AG04449 (cell line): ENCODE results near the gene LRP1B.

Source experiments
- CTCF ChIA-PET: fragments of 350-600 bp; formaldehyde crosslinking; extraction: SDS; loops from one replicate; lab custom pipeline; 2021; ENCODE audit warnings: antibody characterized with exemption; lab: Yijun Ruan, JAX
- POLR2A ChIA-PET: fragments of 400-600, 350-600 bp; formaldehyde crosslinking; extraction: SDS; loops from one replicate; lab custom pipeline; 2020; ENCODE audit warnings: antibody characterized with exemption, inconsistent platforms; lab: Yijun Ruan, JAX
- DNase-seq: peaks from one replicate; pipeline ENCODE4 v3.0.0-alpha.2; 2010; ENCODE audit warnings: low read depth, low spot score
- H3K4me3 ChIP-seq: 2 replicates; pipeline ENCODE4 v1.5.1; 2011; ENCODE audit warnings: low read depth, mild to moderate bottlenecking, control low read depth, low read length
- TF ChIP-seq, protein P1 (sequence below): IDR thresholded peaks from one replicate; pipeline ENCODE4 v1.5.1; 2011; ENCODE audit warnings: mild to moderate bottlenecking, moderate library complexity, low read length, control low read depth, inconsistent platforms; ENCODE audit not compliant: insufficient read depth; ENCODE audit errors: missing control alignments

The LRP1B gene

DNA sequence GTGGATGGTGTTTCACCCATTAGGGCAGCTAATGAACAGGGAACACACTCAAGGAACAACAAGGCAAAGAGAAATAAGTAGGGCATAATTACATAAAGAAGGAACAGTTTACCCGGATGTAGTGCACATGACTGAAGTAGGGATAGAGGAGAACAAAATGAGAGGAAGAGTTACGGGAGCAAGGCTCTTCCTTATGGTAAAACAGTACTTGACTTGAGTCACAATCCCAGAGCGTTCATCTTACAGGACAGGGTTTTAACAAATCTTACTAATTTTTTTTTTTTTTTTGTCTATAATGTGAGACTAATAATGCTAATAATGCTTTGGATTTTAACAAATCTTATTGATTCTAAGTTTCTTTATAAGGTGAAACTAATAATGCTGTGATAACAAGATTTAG is 1329.5 kb downstream of the LRP1B start:
- ChIA-PET POLR2A (no interaction called here), CTCF (no interaction called here)
- TF ChIP-seq, protein P1, sequence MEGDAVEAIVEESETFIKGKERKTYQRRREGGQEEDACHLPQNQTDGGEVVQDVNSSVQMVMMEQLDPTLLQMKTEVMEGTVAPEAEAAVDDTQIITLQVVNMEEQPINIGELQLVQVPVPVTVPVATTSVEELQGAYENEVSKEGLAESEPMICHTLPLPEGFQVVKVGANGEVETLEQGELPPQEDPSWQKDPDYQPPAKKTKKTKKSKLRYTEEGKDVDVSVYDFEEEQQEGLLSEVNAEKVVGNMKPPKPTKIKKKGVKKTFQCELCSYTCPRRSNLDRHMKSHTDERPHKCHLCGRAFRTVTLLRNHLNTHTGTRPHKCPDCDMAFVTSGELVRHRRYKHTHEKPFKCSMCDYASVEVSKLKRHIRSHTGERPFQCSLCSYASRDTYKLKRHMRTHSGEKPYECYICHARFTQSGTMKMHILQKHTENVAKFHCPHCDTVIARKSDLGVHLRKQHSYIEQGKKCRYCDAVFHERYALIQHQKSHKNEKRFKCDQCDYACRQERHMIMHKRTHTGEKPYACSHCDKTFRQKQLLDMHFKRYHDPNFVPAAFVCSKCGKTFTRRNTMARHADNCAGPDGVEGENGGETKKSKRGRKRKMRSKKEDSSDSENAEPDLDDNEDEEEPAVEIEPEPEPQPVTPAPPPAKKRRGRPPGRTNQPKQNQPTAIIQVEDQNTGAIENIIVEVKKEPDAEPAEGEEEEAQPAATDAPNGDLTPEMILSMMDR, result no peak
- no peak for DNase-seq
- no peak overlapping the region for H3K4me3 ChIP-seq

- H3K4me3 ChIP-seq, result no peak overlapping the region
- TF ChIP-seq, protein P1, result no peak
- CTCF ChIA-PET, result no interaction called here
- no peak for DNase-seq
- POLR2A ChIA-PET, result no interaction called here
Observed at GRCh38 chr2:140797718-140798117, 1333.1 kb downstream of the LRP1B start.

- no peak overlapping the region for H3K4me3 ChIP-seq
- ChIA-PET CTCF (no interaction called here), POLR2A (no interaction called here)
Observed at GRCh38 chr2:140791802-140792201, 1339.0 kb downstream of the LRP1B start.

DNA sequence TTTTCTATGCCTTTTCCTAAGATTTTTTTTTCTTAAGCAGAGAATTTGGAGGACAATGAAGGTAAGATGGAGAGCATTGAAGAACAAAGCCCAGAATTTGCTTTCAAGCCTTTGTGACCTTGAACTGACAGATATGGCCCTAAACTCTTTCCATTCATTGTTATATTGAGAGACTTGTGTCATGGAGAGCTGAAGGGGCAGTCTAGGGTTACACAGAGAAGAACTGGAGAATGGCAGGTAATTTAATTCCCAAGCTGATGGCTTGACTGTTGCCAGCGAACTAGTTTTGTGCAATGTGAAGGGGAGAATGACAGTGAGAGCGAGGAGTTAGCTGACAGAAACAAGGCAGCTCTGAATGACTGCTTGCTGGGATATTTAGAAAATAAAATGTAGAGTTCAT is 1344.2 kb downstream of the LRP1B start:
- no peak overlapping the region for H3K4me3 ChIP-seq
- TF ChIP-seq, protein P1, result no peak
- POLR2A ChIA-PET, result no interaction called here
- CTCF ChIA-PET, result no interaction called here
- DNase-seq, result no peak

More at GRCh38 chr2:140791802-140792201, 1339.0 kb downstream of the LRP1B start:
- TF ChIP-seq, protein P1, result no peak
- no peak for DNase-seq

- DNase-seq, result no peak
- no peak overlapping the region for H3K4me3 ChIP-seq
- POLR2A ChIA-PET, result no interaction called here
- CTCF ChIA-PET, result no interaction called here
- TF ChIP-seq, protein P1, result no peak
Observed at GRCh38 chr2:140775411-140775810, 1355.4 kb downstream of the LRP1B start.

DNA sequence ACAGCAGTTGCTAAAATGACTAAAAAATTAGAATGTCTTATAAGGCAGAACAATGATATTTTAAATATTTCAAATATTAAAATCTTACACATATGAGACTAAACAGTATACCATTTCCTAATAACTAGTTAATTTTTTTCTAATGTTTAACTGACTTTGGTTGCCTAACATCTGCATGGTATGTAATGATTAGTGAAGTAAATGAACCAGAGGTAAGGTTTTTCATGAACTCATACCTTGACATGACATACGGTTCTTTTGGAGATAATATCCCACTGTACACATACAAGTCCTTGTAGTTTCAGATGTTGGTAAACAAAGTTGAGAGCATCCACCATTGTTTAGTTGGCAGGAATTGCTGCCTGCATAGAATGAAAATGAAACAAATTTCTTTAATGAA is 1360.2 kb downstream of the LRP1B start:
- TF ChIP-seq, protein P1, result no peak
- DNase-seq, result no peak
- ChIA-PET POLR2A (no interaction called here), CTCF (no interaction called here)
- no peak overlapping the region for H3K4me3 ChIP-seq

GRCh38 chr2:140761807-140762206 is 1369.0 kb downstream of the LRP1B start:
- POLR2A ChIA-PET, result no interaction called here
- CTCF ChIA-PET, result no interaction called here
- H3K4me3 ChIP-seq, result no peak overlapping the region
- no peak for DNase-seq
- TF ChIP-seq, protein P1, result no peak
